ENCODE data around the gene MBL2.

Gene MBL2

DNA sequence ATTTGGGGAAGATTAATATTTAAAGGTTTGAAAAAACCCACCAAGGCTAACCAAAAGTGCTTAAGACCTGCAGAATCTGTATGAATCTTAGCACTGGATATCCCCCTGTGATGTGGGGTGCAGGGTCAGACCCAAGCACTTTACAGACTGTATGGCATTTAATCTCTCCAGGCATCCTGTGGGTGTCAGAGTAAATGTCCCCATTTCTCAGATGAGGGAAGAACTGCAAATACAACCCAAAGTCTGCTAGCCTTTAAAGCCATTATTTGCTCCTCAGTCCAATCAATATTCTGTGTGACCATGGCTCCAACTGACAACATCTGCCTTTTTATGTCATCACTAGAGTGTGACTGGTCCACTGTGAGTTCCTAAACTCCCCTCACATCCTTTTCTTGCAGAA, 10.0 kb upstream of the MBL2 start:
- no peaks in the 10 kb centered on the region for H3K9me3 ChIP-seq (replicated peaks in 1 of 2; ENCODE audit: control insufficient read depth in 2 of 2, insufficient read depth in 1 of 2, low read depth in 1 of 2, low read length in 2 of 2)
- no peak overlapping the region for H3K18ac ChIP-seq (ENCODE audit: low read length)
- H3K27me3 ChIP-seq (ENCODE audit: control insufficient read depth in 3 of 3, insufficient read depth in 3 of 3, low read depth in 1 of 3, low read length in 3 of 3), result no peaks in the 10 kb centered on the region
- H3K9ac ChIP-seq (ENCODE audit: low read depth, low read length, poor library complexity), result no peak overlapping the region
- no peak overlapping the region for H3K14ac ChIP-seq (ENCODE audit: low read length)
- H3K23ac ChIP-seq (ENCODE audit: low read depth, low read length, poor library complexity), result no peak overlapping the region
- H4K91ac ChIP-seq (ENCODE audit: low read depth, low read length, poor library complexity), result no peak overlapping the region
- no peak overlapping the region for H2BK15ac ChIP-seq (ENCODE audit: low read length)
- no peaks in the 10 kb centered on the region for H3K4me1 ChIP-seq (ENCODE audit: control insufficient read depth in 2 of 2, insufficient read depth in 1 of 2, low read depth in 1 of 2, low read length in 2 of 2)
- no peak for DNase-seq (ENCODE audit: low spot score)
- no peak overlapping the region for H2BK5ac ChIP-seq (ENCODE audit: low read length)
- H3K27ac ChIP-seq (replicated peaks; ENCODE audit: low read length), result no peak overlapping the region
- H2AFZ ChIP-seq (ENCODE audit: low read length), result no peak overlapping the region
- no peak overlapping the region for H3K4ac ChIP-seq (ENCODE audit: low read length)
- H4K8ac ChIP-seq (ENCODE audit: low read depth, low read length), result no peak overlapping the region
- H2BK12ac ChIP-seq (ENCODE audit: low read length), result no peak overlapping the region
- no peak overlapping the region for H2AK5ac ChIP-seq (ENCODE audit: low read depth, low read length)
- no peak overlapping the region for H3K4me3 ChIP-seq (ENCODE audit: low read length in 2 of 2)
- H3K36me3 ChIP-seq (replicated peaks in 1 of 2; ENCODE audit: control insufficient read depth in 2 of 2, insufficient read depth in 2 of 2, low read length in 2 of 2), result no peaks in the 10 kb centered on the region
- no peak overlapping the region for H3K4me2 ChIP-seq (ENCODE audit: insufficient read depth, low read length, poor library complexity, severe bottlenecking)
- no peaks in the 10 kb centered on the region for H3K79me1 ChIP-seq (ENCODE audit: low read depth, low read length)
- no peak overlapping the region for H2BK120ac ChIP-seq (ENCODE audit: low read depth, low read length)

DNA sequence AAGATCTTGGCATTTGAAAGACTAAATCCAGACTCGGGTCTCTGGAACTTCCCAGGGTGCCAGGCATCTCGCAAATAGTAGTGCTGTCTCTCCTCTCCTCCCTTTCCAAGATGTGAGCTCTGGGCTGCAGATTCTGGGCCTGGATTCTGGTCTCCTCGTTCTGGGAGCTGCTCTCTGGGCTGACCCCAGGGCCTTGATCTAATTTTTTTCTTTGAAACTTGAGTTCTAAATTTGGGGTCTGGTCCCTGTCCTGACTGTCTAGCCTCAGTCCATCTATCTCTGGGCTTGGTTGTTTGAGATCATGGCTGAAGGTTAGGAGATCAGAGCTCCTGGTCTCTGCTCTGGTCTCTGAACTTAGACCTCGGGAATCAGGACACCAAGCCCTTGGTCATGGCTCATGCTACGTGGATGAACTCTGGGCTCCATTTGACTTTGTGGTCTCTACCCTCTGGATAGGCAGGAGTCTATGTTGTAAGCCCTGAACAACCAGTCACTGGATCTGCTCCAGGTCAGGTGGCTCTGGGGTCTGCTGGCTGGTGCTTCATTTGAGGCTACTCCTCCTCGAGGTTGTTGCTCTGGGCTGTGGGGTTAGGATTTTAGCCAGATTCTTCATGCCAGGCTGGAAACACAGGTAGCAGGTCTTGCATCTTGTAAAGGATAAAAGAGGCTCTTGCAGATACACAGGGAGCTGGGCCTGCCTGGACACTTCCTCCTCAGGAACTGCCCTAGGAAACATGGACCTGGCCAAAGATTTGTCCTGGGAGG, 8.0 kb upstream of the MBL2 start:
- no peaks in the 10 kb centered on the region for H3K9me3 ChIP-seq (replicated peaks in 1 of 2; ENCODE audit: control insufficient read depth in 2 of 2, insufficient read depth in 1 of 2, low read depth in 1 of 2, low read length in 2 of 2)
- no peaks in the 10 kb centered on the region for H3K36me3 ChIP-seq (replicated peaks in 1 of 2; ENCODE audit: control insufficient read depth in 2 of 2, insufficient read depth in 2 of 2, low read length in 2 of 2)
- WGBS, 2 donors (ENCODE audit: extremely low coverage in 2 of 2, insufficient read length in 2 of 2, insufficient replicate concordance in 1 of 2), result no CpG with 5 or more reads among the region's 6 CpGs
- H2AFZ ChIP-seq (ENCODE audit: low read length), result no peak overlapping the region
- H3K9ac ChIP-seq (ENCODE audit: low read depth, low read length, poor library complexity), result no peak overlapping the region
- H2BK15ac ChIP-seq (ENCODE audit: low read length), result no peak overlapping the region
- H3K27me3 ChIP-seq (ENCODE audit: control insufficient read depth in 3 of 3, insufficient read depth in 3 of 3, low read depth in 1 of 3, low read length in 3 of 3), result peaks cover 0 to under 1% (median 0%) of the 10 kb centered on the region in 3 experiments
- H3K4ac ChIP-seq (ENCODE audit: low read length), result no peak overlapping the region
- no peak overlapping the region for H4K8ac ChIP-seq (ENCODE audit: low read depth, low read length)
- no peak overlapping the region for H3K4me3 ChIP-seq (ENCODE audit: low read length in 2 of 2)
- no peaks in the 10 kb centered on the region for H3K4me1 ChIP-seq (ENCODE audit: control insufficient read depth in 2 of 2, insufficient read depth in 1 of 2, low read depth in 1 of 2, low read length in 2 of 2)
- H2BK5ac ChIP-seq (ENCODE audit: low read length), result no peak overlapping the region
- no peak overlapping the region for H3K23ac ChIP-seq (ENCODE audit: low read depth, low read length, poor library complexity)
- H2BK120ac ChIP-seq (ENCODE audit: low read depth, low read length), result no peak overlapping the region
- no peak overlapping the region for H4K91ac ChIP-seq (ENCODE audit: low read depth, low read length, poor library complexity)
- H3K27ac ChIP-seq (replicated peaks; ENCODE audit: low read length), result no peak overlapping the region
- no peak overlapping the region for H3K14ac ChIP-seq (ENCODE audit: low read length)
- H3K79me1 ChIP-seq (ENCODE audit: low read depth, low read length), result no peaks in the 10 kb centered on the region
- H2BK12ac ChIP-seq (ENCODE audit: low read length), result no peak overlapping the region
- DNase-seq (ENCODE audit: low spot score), result no peak
- H2AK5ac ChIP-seq (ENCODE audit: low read depth, low read length), result no peak overlapping the region
- H3K18ac ChIP-seq (ENCODE audit: low read length), result no peak overlapping the region
- H3K4me2 ChIP-seq (ENCODE audit: insufficient read depth, low read length, poor library complexity, severe bottlenecking), result no peak overlapping the region

DNA sequence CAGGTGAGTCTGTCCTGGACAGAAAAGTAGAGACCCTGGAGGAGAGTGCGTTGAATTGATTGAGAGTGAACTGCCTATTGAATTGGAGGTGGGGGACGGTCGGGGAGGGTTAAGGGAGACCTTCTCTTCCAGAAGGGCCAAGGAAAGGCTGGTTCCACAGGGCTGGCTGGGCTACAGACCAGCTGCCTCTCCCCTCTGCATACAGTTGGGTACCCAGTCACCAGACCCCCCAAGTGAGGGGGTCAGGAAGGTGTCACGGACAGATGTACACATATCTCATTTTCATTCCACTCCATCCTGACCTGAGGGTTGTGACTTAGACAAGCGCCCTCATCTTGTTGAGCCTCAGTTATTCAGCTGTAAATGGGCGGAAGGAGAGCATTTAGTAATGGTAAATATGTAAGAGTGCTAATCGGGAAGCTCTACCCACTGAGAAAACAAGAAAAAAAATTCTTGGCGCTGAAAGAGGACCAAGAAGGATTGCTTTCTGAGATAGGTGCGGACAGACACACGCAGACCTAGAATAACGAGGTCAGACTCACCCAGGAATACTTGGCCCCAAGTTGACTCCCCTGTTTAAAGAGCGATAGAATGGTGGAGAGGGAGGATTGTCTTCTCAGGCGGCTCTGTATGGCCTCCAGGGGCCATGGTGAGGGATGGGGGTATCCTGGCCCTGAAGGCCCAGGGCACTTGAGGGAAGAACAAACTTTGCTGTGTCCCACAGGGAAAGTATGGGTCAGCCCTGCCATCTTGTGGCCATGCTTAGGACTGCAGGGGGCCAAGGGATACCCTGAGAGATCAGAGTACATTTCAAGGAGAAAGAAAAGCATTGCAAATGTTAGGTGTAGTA, 7.2 kb upstream of the MBL2 start:
- Histone ChIP-seq H2BK15ac (ENCODE audit: low read length) (no peak overlapping the region), H3K79me1 (ENCODE audit: low read depth, low read length) (no peaks in the 10 kb centered on the region), H3K14ac (ENCODE audit: low read length) (no peak overlapping the region), H2AK5ac (ENCODE audit: low read depth, low read length) (no peak overlapping the region), H2BK120ac (ENCODE audit: low read depth, low read length) (no peak overlapping the region), H4K8ac (ENCODE audit: low read depth, low read length) (no peak overlapping the region), H3K4me2 (ENCODE audit: insufficient read depth, low read length, poor library complexity, severe bottlenecking) (no peak overlapping the region), H3K27ac (replicated peaks; ENCODE audit: low read length) (no peak overlapping the region), H3K23ac (ENCODE audit: low read depth, low read length, poor library complexity) (no peak overlapping the region), H3K4me1 (ENCODE audit: control insufficient read depth in 2 of 2, insufficient read depth in 1 of 2, low read depth in 1 of 2, low read length in 2 of 2) (no peaks in the 10 kb centered on the region), H2BK12ac (ENCODE audit: low read length) (no peak overlapping the region), H3K4me3 (ENCODE audit: low read length in 2 of 2) (peak overlapping the region in 1 of 2 donors; percentile 47), H3K27me3 (ENCODE audit: control insufficient read depth in 3 of 3, insufficient read depth in 3 of 3, low read depth in 1 of 3, low read length in 3 of 3) (peaks cover 0 to 4% (median 0%) of the 10 kb centered on the region in 3 experiments), H3K36me3 (replicated peaks in 1 of 2; ENCODE audit: control insufficient read depth in 2 of 2, insufficient read depth in 2 of 2, low read length in 2 of 2) (no peaks in the 10 kb centered on the region), H2BK5ac (ENCODE audit: low read length) (no peak overlapping the region), H3K18ac (ENCODE audit: low read length) (no peak overlapping the region), H3K9ac (ENCODE audit: low read depth, low read length, poor library complexity) (no peak overlapping the region), H3K4ac (ENCODE audit: low read length) (no peak overlapping the region), H3K9me3 (replicated peaks in 1 of 2; ENCODE audit: control insufficient read depth in 2 of 2, insufficient read depth in 1 of 2, low read depth in 1 of 2, low read length in 2 of 2) (no peaks in the 10 kb centered on the region), H4K91ac (ENCODE audit: low read depth, low read length, poor library complexity) (no peak overlapping the region), H2AFZ (ENCODE audit: low read length) (no peak overlapping the region)
- WGBS, 2 donors (ENCODE audit: extremely low coverage in 2 of 2, insufficient read length in 2 of 2, insufficient replicate concordance in 1 of 2), result no CpG with 5 or more reads among the region's 13 CpGs
- peak; percentile 57 for DNase-seq (ENCODE audit: low spot score)

Measured in neuronal stem cell (in vitro differentiated cells).